ENCODE results near the gene SRPK3.
"Not testable (repeated sequence)": the region's sequence is repeated elsewhere in the genome, so short reads cannot be mapped to it uniquely, and the experiment has no call there.

Gene SRPK3

GRCh38 chrX:153741446-153741845, 39.4 kb upstream of the SRPK3 start:
- H3K4me3 ChIP-seq (replicated peaks; ENCODE audit: low read depth, low read length) = no peak overlapping the region
- no peak for TF ChIP-seq CTCF (IDR thresholded peaks at IDR 0.05; ENCODE audit: low read length, missing control alignments)
- no peak for DNase-seq (ENCODE audit: low read depth)

- DNase-seq (ENCODE audit: low read depth); H3K4me3 ChIP-seq (replicated peaks; ENCODE audit: low read depth, low read length): not testable (repeated sequence)
Measured at GRCh38 chrX:153742111-153742510, 38.7 kb upstream of the SRPK3 start.

DNA sequence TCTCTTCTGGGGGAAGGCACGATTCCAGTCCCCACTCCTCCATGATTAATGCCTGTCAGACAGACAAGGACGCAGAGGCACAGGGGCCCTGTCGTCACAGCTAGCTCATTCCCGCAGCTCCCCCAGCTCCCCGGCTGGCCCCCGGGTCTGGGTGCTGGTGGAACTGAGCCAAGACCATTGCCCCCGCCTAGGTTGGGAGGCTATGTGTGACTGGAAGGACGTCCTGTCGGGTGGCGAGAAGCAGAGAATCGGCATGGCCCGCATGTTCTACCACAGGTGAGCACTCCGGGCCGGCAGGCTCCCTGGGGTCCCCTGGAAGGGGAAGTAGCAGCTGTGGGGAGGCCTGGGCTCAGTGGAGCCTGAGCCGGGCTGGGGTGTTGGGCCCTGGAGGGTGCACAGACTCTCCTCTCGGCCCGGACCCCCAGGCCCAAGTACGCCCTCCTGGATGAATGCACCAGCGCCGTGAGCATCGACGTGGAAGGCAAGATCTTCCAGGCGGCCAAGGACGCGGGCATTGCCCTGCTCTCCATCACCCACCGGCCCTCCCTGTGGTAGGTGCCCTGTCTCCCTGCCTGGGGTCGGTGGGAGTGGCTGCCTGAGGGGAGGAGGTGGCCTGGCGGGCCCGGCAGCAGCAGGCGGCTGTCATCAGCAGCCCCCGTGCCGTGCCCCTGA, 37.9 kb upstream of the SRPK3 start:
- not testable (repeated sequence) for DNase-seq (ENCODE audit: low read depth); H3K4me3 ChIP-seq (replicated peaks; ENCODE audit: low read depth, low read length)

DNA sequence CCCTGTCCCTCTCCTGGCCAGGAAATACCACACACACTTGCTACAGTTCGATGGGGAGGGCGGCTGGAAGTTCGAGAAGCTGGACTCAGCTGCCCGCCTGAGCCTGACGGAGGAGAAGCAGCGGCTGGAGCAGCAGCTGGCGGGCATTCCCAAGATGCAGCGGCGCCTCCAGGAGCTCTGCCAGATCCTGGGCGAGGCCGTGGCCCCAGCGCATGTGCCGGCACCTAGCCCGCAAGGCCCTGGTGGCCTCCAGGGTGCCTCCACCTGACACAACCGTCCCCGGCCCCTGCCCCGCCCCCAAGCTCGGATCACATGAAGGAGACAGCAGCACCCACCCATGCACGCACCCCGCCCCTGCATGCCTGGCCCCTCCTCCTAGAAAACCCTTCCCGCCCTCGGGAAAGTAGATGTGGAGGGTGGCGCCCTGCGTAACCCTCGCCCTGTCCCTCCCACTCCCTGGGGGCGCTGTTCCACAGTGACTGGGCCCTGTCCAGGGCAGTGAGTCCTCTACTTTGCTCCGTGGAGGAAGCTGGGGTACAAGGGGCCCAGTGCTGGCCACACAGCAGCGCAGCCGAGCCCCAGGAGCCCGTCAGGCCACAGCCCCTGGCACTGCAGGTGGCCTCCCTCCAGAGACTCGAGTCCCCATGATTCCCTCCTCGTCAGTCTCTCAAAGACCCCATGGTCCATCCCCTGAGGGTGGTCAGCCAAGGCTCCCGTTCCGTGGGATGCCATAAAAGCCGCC, 37.2 kb upstream of the SRPK3 start:
- DNase-seq (ENCODE audit: low read depth) = peak; percentile 31
- not testable (repeated sequence) for H3K4me3 ChIP-seq (replicated peaks; ENCODE audit: low read depth, low read length)

- no peak for TF ChIP-seq CTCF (IDR thresholded peaks at IDR 0.05; ENCODE audit: low read length, missing control alignments)
- no peak for DNase-seq (ENCODE audit: low read depth)
- H3K4me3 ChIP-seq (replicated peaks; ENCODE audit: low read depth, low read length) = no peak overlapping the region
Measured at GRCh38 chrX:153744210-153745066, 36.4 kb upstream of the SRPK3 start.

DNA sequence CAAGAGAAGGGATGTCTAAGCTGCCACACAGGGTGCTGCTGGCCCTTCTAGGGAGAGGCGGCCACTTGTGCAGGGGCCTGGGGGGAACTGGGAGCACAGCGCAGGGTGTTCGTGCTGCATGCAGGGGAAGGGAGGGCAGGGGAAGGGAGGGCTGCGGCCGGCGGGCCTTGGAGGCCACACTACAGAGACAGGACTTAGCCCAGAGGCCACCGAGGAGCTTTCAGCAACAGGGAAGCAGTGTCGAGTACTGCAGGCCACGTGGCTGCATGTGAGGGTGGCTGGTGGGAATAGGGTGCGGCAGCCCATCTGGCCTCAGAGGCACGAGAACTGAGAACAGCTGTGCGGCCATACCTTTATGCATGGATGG, 35.8 kb upstream of the SRPK3 start:
- H3K4me3 ChIP-seq (replicated peaks; ENCODE audit: low read depth, low read length); DNase-seq (ENCODE audit: low read depth): not testable (repeated sequence)

DNA sequence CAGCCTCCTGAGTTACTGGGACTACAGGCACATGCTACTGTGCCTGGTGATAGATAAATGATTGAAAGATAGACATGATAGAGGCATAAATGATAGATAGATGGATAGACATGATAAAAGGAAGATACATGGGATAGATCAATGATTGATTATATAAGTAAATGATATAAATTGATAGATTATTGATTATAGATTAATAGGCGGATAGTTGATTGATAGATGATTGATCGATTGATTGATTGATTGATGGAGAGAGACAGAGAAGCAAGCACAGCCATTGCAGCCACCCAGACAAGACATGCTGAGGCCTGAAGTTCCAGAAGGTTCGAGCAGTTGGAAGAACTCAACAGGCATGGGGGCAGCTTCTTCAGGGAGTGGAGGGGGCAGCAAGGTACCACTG, 34.5 kb upstream of the SRPK3 start:
- DNase-seq (ENCODE audit: low read depth) = no peak
- H3K4me3 ChIP-seq (replicated peaks; ENCODE audit: low read depth, low read length) = no peak overlapping the region
- TF ChIP-seq CTCF (IDR thresholded peaks at IDR 0.05; ENCODE audit: low read length, missing control alignments) = no peak

DNA sequence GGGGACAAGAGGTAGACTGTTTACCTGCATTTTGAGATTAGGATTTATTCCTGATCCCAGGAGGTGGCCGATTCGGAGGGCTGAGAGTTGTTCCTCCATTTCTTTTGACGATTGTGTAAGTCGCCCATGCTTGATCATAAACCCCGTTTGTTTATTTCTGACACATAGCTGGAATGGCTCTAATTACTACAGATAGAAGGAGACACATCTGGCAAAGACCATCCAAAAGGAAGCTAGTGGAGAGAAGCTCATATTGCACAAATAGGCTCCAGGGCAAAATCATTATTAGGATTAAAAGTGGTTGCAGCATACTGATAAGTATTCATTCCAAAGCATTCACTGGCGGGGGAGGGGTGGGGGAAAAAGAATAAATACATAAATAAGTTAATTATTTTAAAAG, 33.9 kb upstream of the SRPK3 start:
- not testable (repeated sequence) for DNase-seq (ENCODE audit: low read depth); H3K4me3 ChIP-seq (replicated peaks; ENCODE audit: low read depth, low read length)

DNA sequence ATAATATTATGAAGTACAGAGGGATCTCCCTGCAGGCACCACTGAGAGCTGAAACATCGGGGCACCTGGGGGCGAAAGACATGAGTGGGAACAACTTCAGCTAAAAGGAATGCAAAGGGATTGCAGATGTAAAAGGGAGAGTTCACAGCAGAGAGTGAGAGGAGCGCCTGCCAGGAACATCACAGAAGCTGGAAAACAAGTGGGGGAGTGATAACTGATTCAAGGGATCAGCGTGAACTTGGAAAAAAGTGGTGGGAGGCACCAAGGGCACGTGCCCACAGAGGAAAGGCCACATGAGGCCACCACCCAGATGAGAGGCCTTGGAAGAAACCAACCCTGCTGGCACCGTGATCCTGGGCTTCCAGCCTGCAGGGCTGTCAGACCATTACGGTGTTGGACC, 31.8 kb upstream of the SRPK3 start:
- not testable (repeated sequence) for DNase-seq (ENCODE audit: low read depth); H3K4me3 ChIP-seq (replicated peaks; ENCODE audit: low read depth, low read length)

- no peak for DNase-seq (ENCODE audit: low read depth)
- no peak for TF ChIP-seq CTCF (IDR thresholded peaks at IDR 0.05; ENCODE audit: low read length, missing control alignments)
- no peak overlapping the region for H3K4me3 ChIP-seq (replicated peaks; ENCODE audit: low read depth, low read length)
Measured at GRCh38 chrX:153750127-153750774, 30.6 kb upstream of the SRPK3 start.
